Activated T-cell treated with anti-CD3 and anti-CD28 coated beads, Interleukin-2, amount 50 U/mL, for 4 hours (primary cell): ENCODE results near the gene UPK3BL1. TPM values are rescaled to one million over a fixed set of nuclear protein-coding genes. Genes with fewer than 3 reads are reported as not detected.
"Not testable (repeated sequence)": the region's sequence is repeated elsewhere in the genome, so short reads cannot be mapped to it uniquely, and the experiment has no call there.

ENCODE experiments used
- ATAC-seq, 2 donors: fragments of 200-7000 bp; cut with Tn5 transposase; one replicate each; pipeline ENCODE4 v1.10.0; 2021
- DNase-seq: peaks from one replicate; pipeline ENCODE4 v3.0.0-alpha.2; 2020
- H3K27me3 Mint-ChIP-seq: one replicate; pipeline ENCODE4 v1.8.0; 2021; ENCODE audit warnings: low read depth, mixed read lengths
- H3K36me3 Mint-ChIP-seq: one replicate; pipeline ENCODE4 v1.8.0; 2022; ENCODE audit warnings: mixed read lengths; ENCODE audit not compliant: insufficient read depth
- H3K4me1 Mint-ChIP-seq: one replicate; pipeline ENCODE4 v1.8.0; 2021; ENCODE audit warnings: low read depth, mixed read lengths
- H3K4me3 Mint-ChIP-seq: one replicate; pipeline ENCODE4 v1.8.0; 2021; ENCODE audit warnings: mild to moderate bottlenecking, moderate library complexity, mixed read lengths
- H3K9me3 Mint-ChIP-seq: one replicate; pipeline ENCODE4 v1.8.0; 2021; ENCODE audit warnings: mixed read lengths
- total RNA-seq, 3 donors: library from RNA; stranded (reverse); gene quantifications; one replicate each; pipeline ENCODE4 v1.2.1, GENCODE V29; 2021

UPK3BL1 gene
- total RNA-seq, 3 donors from 2014 or later: 11.3 to 22.0 (median 12.7) TPM

- H3K27me3 Mint-ChIP-seq, ATAC-seq, DNase-seq, H3K9me3 Mint-ChIP-seq, H3K4me3 Mint-ChIP-seq, H3K36me3 Mint-ChIP-seq, H3K4me1 Mint-ChIP-seq: not testable (repeated sequence)
These were observed 5.2 kb upstream of the UPK3BL1 start for GRCh38 chr7:102647813-102648212.

GRCh38 chr7:102643404-102643803 lies 813 bp upstream of the UPK3BL1 start:
- not testable (repeated sequence) for ATAC-seq, H3K4me1 Mint-ChIP-seq, H3K4me3 Mint-ChIP-seq, DNase-seq, H3K9me3 Mint-ChIP-seq, H3K36me3 Mint-ChIP-seq, H3K27me3 Mint-ChIP-seq

- not testable (repeated sequence) for DNase-seq
These were observed 3.7 kb downstream of the UPK3BL1 start for GRCh38 chr7:102638848-102639247.

GRCh38 chr7:102636956-102637355 lies 5.6 kb downstream of the UPK3BL1 start:
- DNase-seq, ATAC-seq, H3K4me3 Mint-ChIP-seq, H3K27me3 Mint-ChIP-seq, H3K36me3 Mint-ChIP-seq, H3K9me3 Mint-ChIP-seq, H3K4me1 Mint-ChIP-seq: not testable (repeated sequence)

More at GRCh38 chr7:102638848-102639247, 3.7 kb downstream of the UPK3BL1 start:
- H3K4me1 Mint-ChIP-seq, H3K36me3 Mint-ChIP-seq, H3K27me3 Mint-ChIP-seq, H3K4me3 Mint-ChIP-seq, H3K9me3 Mint-ChIP-seq: not testable (repeated sequence)
- peak in 1 of 2 donors; percentile 14 for ATAC-seq

GRCh38 chr7:102635354-102635753 lies 7.2 kb downstream of the UPK3BL1 start:
- not testable (repeated sequence) for H3K36me3 Mint-ChIP-seq, ATAC-seq, H3K4me3 Mint-ChIP-seq, DNase-seq, H3K4me1 Mint-ChIP-seq, H3K9me3 Mint-ChIP-seq, H3K27me3 Mint-ChIP-seq

- not testable (repeated sequence) for H3K4me1 Mint-ChIP-seq, H3K36me3 Mint-ChIP-seq, H3K9me3 Mint-ChIP-seq, H3K4me3 Mint-ChIP-seq, ATAC-seq, DNase-seq, H3K27me3 Mint-ChIP-seq
These were observed 8.3 kb downstream of the UPK3BL1 start for GRCh38 chr7:102634299-102634698.

- H3K9me3 Mint-ChIP-seq, H3K36me3 Mint-ChIP-seq, H3K4me3 Mint-ChIP-seq, ATAC-seq, H3K27me3 Mint-ChIP-seq, DNase-seq, H3K4me1 Mint-ChIP-seq: not testable (repeated sequence)
These were observed 12.0 kb downstream of the UPK3BL1 start for GRCh38 chr7:102630622-102631021.

- H3K27me3 Mint-ChIP-seq, H3K9me3 Mint-ChIP-seq, DNase-seq, H3K4me1 Mint-ChIP-seq, H3K4me3 Mint-ChIP-seq, ATAC-seq, H3K36me3 Mint-ChIP-seq: not testable (repeated sequence)
These were observed 15.2 kb downstream of the UPK3BL1 start for GRCh38 chr7:102627271-102627904.

- not testable (repeated sequence) for H3K36me3 Mint-ChIP-seq, H3K27me3 Mint-ChIP-seq, H3K4me3 Mint-ChIP-seq, H3K4me1 Mint-ChIP-seq, H3K9me3 Mint-ChIP-seq, DNase-seq, ATAC-seq
These were observed 24.5 kb downstream of the UPK3BL1 start for GRCh38 chr7:102618122-102618521.

GRCh38 chr7:102616507-102617125 lies 26.0 kb downstream of the UPK3BL1 start, which contains the start of gene RASA4:
Gene RASA4 (minus strand): TSS chr7:102616756. CDS start chr7:102616689, 67 bp downstream.
- DNase-seq: peak; percentile 26
- H3K4me1 Mint-ChIP-seq, H3K36me3 Mint-ChIP-seq, H3K4me3 Mint-ChIP-seq, H3K9me3 Mint-ChIP-seq, H3K27me3 Mint-ChIP-seq: not testable (repeated sequence)
- peak; percentile 97 to 98 for ATAC-seq

GRCh38 chr7:102615930-102616329 lies 26.7 kb downstream of the UPK3BL1 start:
- not testable (repeated sequence) for H3K27me3 Mint-ChIP-seq, H3K4me3 Mint-ChIP-seq, H3K36me3 Mint-ChIP-seq, DNase-seq, H3K9me3 Mint-ChIP-seq, H3K4me1 Mint-ChIP-seq
- ATAC-seq: peak in 1 of 2 donors; percentile 13

GRCh38 chr7:102614873-102615272 lies 27.7 kb downstream of the UPK3BL1 start:
- H3K27me3 Mint-ChIP-seq, H3K4me1 Mint-ChIP-seq, H3K4me3 Mint-ChIP-seq, H3K36me3 Mint-ChIP-seq, DNase-seq, H3K9me3 Mint-ChIP-seq, ATAC-seq: not testable (repeated sequence)

GRCh38 chr7:102614346-102614697 lies 28.3 kb downstream of the UPK3BL1 start:
- H3K36me3 Mint-ChIP-seq, H3K9me3 Mint-ChIP-seq, DNase-seq, H3K4me3 Mint-ChIP-seq, ATAC-seq, H3K27me3 Mint-ChIP-seq, H3K4me1 Mint-ChIP-seq: not testable (repeated sequence)

GRCh38 chr7:102613575-102614345 lies 28.8 kb downstream of the UPK3BL1 start:
- not testable (repeated sequence) for H3K36me3 Mint-ChIP-seq, H3K4me1 Mint-ChIP-seq, H3K27me3 Mint-ChIP-seq, ATAC-seq, H3K4me3 Mint-ChIP-seq, DNase-seq, H3K9me3 Mint-ChIP-seq
